ENCODE results near the gene SREBF2. TPM values are rescaled to one million over a fixed set of nuclear protein-coding genes. Genes with fewer than 3 reads are reported as not detected.

Gene SREBF2
- total RNA-seq, 1 experiment from 2014 or later: 40.0 TPM

- DNase-seq (peak; percentile 21), ATAC-seq (no peak)
- TF ChIP-seq EZH2phosphoT487 (IDR thresholded peaks at IDR 0.05; ENCODE audit: borderline replicate concordance, low read length) (no peak), EZH2 (IDR thresholded peaks at IDR 0.05; ENCODE audit: low read length, unreplicated experiment) (no peak), CTCF (conservative IDR thresholded peaks at IDR 0.05; ENCODE audit: low read depth, low read length) (no peak)
- H3K4me1 ChIP-seq (ENCODE audit: insufficient read depth, low read length): peaks cover 27% of the 10 kb centered on the region
- H3K9me3 ChIP-seq (ENCODE audit: low read length): no peaks in the 10 kb centered on the region
- H4K20me1 ChIP-seq (ENCODE audit: low read length): 0 out of 2 replicates have a peak, but pooled peaks cover 3% of the 10 kb centered on the region
- no peaks in the 10 kb centered on the region for H3K9me2 ChIP-seq (replicated peaks; ENCODE audit: low read length)
- intact Hi-C loops (cut with micrococcal nuclease): no loop called here
- H3K27ac ChIP-seq (ENCODE audit: low read length): no peak overlapping the region
- H3K4me2 ChIP-seq (ENCODE audit: low read length): no peak overlapping the region
- ChIA-PET POLR2A (ENCODE audit: unreplicated experiment) (no interaction called here), CTCF (interaction anchor here (0.8 to 1.1 kb wide), 2 partner anchors 18 to 121 kb away, joined by 3 read pairs; no protein-coding TSS in a partner anchor)
- BruUV-seq (replicated peaks): no TSS peak
- peaks cover 22% of the 10 kb centered on the region for H3K36me3 ChIP-seq (ENCODE audit: low read depth, low read length)
- peaks cover 28% of the 10 kb centered on the region for H3K79me2 ChIP-seq (ENCODE audit: low read length)
- no peaks in the 10 kb centered on the region for H3F3A ChIP-seq (ENCODE audit: low read length, unreplicated experiment)
- H3K9ac ChIP-seq (ENCODE audit: low read length): no peak overlapping the region
- H3K4me3 ChIP-seq (ENCODE audit: low read length): no peak overlapping the region
- no peaks in the 10 kb centered on the region for H3K27me3 ChIP-seq (ENCODE audit: low read length)
- no peak overlapping the region for H2AFZ ChIP-seq (ENCODE audit: low read length)
Measured at GRCh38 chr22:41943661-41944209, 110.8 kb downstream of the SREBF2 start.

GRCh38 chr22:41946629-41947423, 113.9 kb downstream of the SREBF2 start, which contains the start of gene CENPM:
CENPM (minus strand) TSS chr22:41947152; CDS start chr22:41947076, 76 bp downstream.
- H3K9ac ChIP-seq (ENCODE audit: low read length): peak within 1 kb of the TSS; percentile 94
- ChIA-PET CTCF (interaction anchor here (0.6 kb wide), 1 partner anchor 166 kb away, joined by 3 read pairs; no protein-coding TSS in a partner anchor), POLR2A (ENCODE audit: unreplicated experiment) (interaction anchor here (0.6 kb wide), 1 partner anchor 114 kb away, joined by 4 read pairs; no protein-coding TSS in a partner anchor)
- H2AFZ ChIP-seq (ENCODE audit: low read length): peak within 1 kb of the TSS; percentile 93
- no peaks in the 10 kb centered on the region for H3K9me3 ChIP-seq (ENCODE audit: low read length)
- H3K9me2 ChIP-seq (replicated peaks; ENCODE audit: low read length): no peaks in the 10 kb centered on the region
- DNase-seq (peak; percentile 92), ATAC-seq (peak; percentile 92)
- TF ChIP-seq CTCF (conservative IDR thresholded peaks at IDR 0.05; ENCODE audit: low read depth, low read length) (no peak), EZH2 (IDR thresholded peaks at IDR 0.05; ENCODE audit: low read length, unreplicated experiment) (no peak), EZH2phosphoT487 (IDR thresholded peaks at IDR 0.05; ENCODE audit: borderline replicate concordance, low read length) (no peak)
- no peaks in the 10 kb centered on the region for H3F3A ChIP-seq (ENCODE audit: low read length, unreplicated experiment)
- intact Hi-C loops (cut with micrococcal nuclease): no loop called here
- peaks cover 28% of the 10 kb centered on the region for H3K79me2 ChIP-seq (ENCODE audit: low read length)
- TSS peak; percentile 39 for BruUV-seq (replicated peaks)
- peak within 1 kb of the TSS; percentile 87 for H3K4me3 ChIP-seq (ENCODE audit: low read length)
- no peaks in the 10 kb centered on the region for H4K20me1 ChIP-seq (ENCODE audit: low read length)
- no peaks in the 10 kb centered on the region for H3K27me3 ChIP-seq (ENCODE audit: low read length)
- H3K36me3 ChIP-seq (ENCODE audit: low read depth, low read length): peaks cover 9% of the 10 kb centered on the region
- peak within 1 kb of the TSS; percentile 77 for H3K27ac ChIP-seq (ENCODE audit: low read length)
- peaks cover 27% of the 10 kb centered on the region for H3K4me1 ChIP-seq (ENCODE audit: insufficient read depth, low read length)
- H3K4me2 ChIP-seq (ENCODE audit: low read length): peak within 1 kb of the TSS; percentile 100

All from PC-3 (cell line).